NCI-H2227 (cell line): ENCODE results near the gene F10.

Source experiments
- DNase-seq: peaks from one replicate; lab custom pipeline; 2025; ENCODE audit not compliant: unreplicated experiment; lab: John Stamatoyannopoulos, UW

F10 gene

DNA sequence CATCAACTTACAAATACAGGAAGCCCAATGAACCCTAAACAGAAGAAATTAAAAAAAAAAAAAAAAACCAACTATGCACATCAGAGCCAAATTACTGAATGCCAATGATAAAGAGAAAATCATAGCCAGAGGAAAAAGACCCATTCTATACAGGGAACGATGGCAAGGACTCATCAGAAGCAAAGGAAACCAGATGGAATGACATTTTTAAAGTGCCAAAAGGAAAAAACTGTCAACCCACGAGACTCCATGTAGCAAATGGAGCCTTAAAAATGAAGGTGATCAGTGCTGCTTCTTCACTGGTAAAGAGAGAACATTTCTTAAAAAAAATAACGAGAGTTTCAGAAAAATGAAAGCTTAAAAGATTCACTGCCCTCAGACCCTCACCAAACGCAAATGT is 67.6 kb downstream of the F10 start:
- no peak for DNase-seq

DNA sequence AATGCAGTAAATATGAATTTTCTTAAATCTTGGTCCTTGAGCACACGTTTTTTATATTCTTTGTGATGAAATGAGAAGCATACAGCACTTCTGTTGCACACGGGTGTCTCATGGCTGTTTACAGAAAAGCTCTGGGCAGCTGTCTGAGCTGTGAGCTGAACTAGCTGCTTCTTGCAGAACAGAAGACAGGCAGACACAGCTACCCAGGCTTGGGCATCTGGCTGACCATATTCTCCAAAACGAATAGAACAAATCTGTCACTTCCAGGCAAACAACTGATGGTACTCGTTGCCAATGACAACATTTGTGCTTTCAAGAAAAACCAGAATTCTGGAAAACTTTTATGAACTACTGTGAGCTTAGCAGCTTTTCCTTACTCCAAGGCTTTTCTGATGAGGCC is 69.7 kb downstream of the F10 start:
- DNase-seq = no peak

DNA sequence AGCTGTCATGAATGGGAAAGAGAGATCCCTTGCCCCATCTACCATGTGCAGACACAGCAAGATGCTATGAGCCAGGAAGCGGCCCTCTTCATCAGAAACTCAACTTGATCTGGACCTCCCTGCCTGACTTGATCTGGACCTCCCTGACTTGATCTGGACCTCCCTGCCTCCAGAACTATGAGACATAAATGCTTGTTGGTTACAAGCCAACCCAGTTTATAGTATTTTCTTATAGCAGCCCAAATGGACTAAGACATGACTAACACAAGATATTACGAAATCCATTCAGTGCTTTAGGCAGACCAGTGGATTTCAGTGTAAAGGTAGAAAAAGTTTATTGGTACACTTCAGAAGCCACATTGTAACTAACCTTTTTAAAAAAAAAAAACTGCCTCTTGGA is 70.3 kb downstream of the F10 start:
- DNase-seq = no peak

DNA sequence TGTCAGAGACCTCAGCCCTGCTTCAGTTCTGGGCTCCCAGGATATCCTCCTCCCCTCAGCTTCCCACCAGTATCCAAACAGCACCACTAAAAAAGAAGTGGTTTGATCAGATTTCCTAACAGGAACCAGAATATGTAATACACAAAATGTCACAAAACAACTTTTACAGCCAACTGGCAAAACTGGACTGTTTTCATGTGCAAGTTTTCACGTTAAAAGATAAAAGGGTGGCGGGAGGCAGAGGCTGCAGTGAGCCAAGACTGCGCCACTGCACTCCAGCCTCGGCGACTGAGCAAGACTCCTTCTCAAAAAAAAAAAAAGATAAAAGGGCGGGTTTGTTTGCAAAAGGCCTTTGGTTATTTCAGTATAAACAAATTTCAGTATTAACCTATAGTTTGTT is 72.8 kb downstream of the F10 start:
- DNase-seq = no peak

DNA sequence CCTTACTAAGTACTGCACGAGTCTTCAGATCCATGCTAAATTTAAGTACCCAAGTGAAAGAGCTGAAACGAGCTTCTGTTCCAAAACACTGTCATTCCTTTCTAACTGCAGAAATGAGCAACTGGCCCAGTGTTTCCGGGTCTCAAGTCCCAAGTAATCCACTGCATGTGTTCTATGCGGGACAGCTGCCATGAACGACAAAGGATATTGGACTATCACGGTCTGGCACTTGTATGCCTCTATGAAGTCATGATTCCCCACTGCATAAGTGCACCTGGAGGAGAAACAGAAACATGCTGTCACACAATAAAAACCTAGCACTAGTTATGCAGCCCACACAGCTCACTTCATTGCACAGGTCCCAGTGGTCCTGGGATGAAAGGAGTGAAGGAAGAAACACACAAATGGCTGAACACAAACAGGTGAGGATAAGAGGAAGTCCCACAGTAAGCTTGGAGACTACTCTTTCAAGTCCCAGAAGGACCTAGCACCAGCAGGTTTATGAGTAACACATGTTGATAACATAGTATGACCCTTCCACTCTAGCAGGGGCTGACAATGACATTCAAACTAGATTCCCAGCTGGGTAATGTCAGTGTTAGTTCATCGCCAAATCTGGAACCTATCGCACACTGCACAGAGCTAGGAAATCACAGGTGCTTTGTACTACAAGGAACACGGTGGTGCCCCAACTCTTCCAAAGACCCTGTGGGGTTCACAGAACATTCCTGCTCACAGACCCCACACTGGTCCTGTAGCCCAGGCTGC is 74.6 kb downstream of the F10 start:
- DNase-seq = no peak
